Heart left ventricle (tissue), 13 donors: ENCODE measurements around the gene PGAM4.

Source experiments
- CTCF ChIP-seq, 12 donors: fragments of 200-600 bp; sonication (generic) in 4 of 12; IDR thresholded peaks; one replicate each; pipeline versions ENCODE4 v1.5.0 to v1.8.0; 2018 to 2022; ENCODE audit warnings: antibody characterized with exemption in 12 of 12, mild to moderate bottlenecking in 5 of 12
- POLR2A ChIP-seq, 2 donors: fragments of 450-650 bp; IDR thresholded peaks; one replicate each; pipeline ENCODE4 v1.6.1; 2017; ENCODE audit warnings: antibody characterized with exemption in 2 of 2, mild to moderate bottlenecking in 2 of 2, moderate library complexity in 2 of 2
- donor health status: ischemic (EF 13 %, LVEDD 7.1; RV severe dilation, severe dysfunction).
- donor health status: DM: no; HTN: yes; CAD: no.
- donor health status: DM: no; HTN: no; CAD: no.
- donor health status: ischemic (EF 25% LVEDD 6.9; RV normal size, moderate dysfunction).
- donor health status: ischemic (EF 25% LVEDD 5.7; RV mildly dilated, moderate dysfunction).
- donor health status: ischemic (EF 35%, LVEDD 5.7; RV mildly dilated, moderate dysfunction).
- donor health status: nonischemic (EF 11% LVEDD 7.7; RV severe dilation, severe dysfunction).
- donor health status: DM: yes; HTN: yes; CAD: no.
- donor health status: PGD.
- donor health status: ischemic (EF 29% LVEDD 5.4; RV normal size, mild dysfunction).
- donor health status: nonischemic (EF 23%, LVEDD 6.1; RV moderate dilation, normal function).

- TF ChIP-seq POLR2A (IDR thresholded peaks at IDR 0.05) (no peak), CTCF (IDR thresholded peaks at IDR 0.05) (no peak)
Observed at GRCh38 chrX:77969538-77969937, at the start of gene PGAM4.
